HepG2 (cell line): ENCODE measurements around the gene MTA1.

Experiments
- ATF4 ChIP-seq, 2 experiments: fragments of 450-650 bp in 1 of 2; sonication (generic) in 1 of 2; formaldehyde crosslinking; IDR thresholded peaks; 2 replicates each; pipeline versions ENCODE4 v1.5.0 to v1.8.0; 2020 to 2022; ENCODE audit warnings: mild to moderate bottlenecking in 1 of 2, missing genetic modification reagents in 1 of 2
- SAP130 ChIP-seq: IDR thresholded peaks from 2 replicates; pipeline ENCODE4 v1.6.1; 2016; ENCODE audit warnings: low read depth
- STAT5B ChIP-seq: sonication (generic); formaldehyde crosslinking; IDR thresholded peaks from 2 replicates; pipeline ENCODE4 v1.4.0; 2020; ENCODE audit warnings: missing genetic modification reagents
- ZBTB44 ChIP-seq: sonication (generic); formaldehyde crosslinking; IDR thresholded peaks from 2 replicates; pipeline ENCODE4 v1.4.0; 2020; ENCODE audit warnings: missing genetic modification reagents
- ZFP36 ChIP-seq: fragments of 150-350 bp; IDR thresholded peaks from 2 replicates; pipeline ENCODE4 v1.6.1; 2018; ENCODE audit warnings: borderline replicate concordance, low read length, low read depth; ENCODE audit not compliant: partially characterized antibody
- ZNF580 ChIP-seq: IDR thresholded peaks from 2 replicates; pipeline ENCODE4 v1.6.1; 2016; ENCODE audit warnings: low read depth, borderline replicate concordance
- ZNF737 ChIP-seq: sonication (generic); formaldehyde crosslinking; IDR thresholded peaks from 2 replicates; pipeline ENCODE4 v1.5.0; 2020; ENCODE audit warnings: missing genetic modification reagents, mild to moderate bottlenecking, borderline replicate concordance
- TF ChIP-seq, protein P1 (sequence below): sonication (generic); formaldehyde crosslinking; IDR thresholded peaks from 2 replicates; pipeline ENCODE4 v1.4.0; 2020; ENCODE audit warnings: low read depth, mild to moderate bottlenecking, missing genetic modification reagents
- TF ChIP-seq, protein P2 (sequence below): sonication (generic); formaldehyde crosslinking; IDR thresholded peaks from 2 replicates; pipeline ENCODE4 v1.5.0; 2020; ENCODE audit warnings: mild to moderate bottlenecking, missing genetic modification reagents, moderate library complexity

- no peak for TF ChIP-seq ZNF737
- TF ChIP-seq ATF4 (CRISPR knock-in tag; IDR thresholded peaks at IDR 0.05), result no peak
- TF ChIP-seq, protein P1, sequence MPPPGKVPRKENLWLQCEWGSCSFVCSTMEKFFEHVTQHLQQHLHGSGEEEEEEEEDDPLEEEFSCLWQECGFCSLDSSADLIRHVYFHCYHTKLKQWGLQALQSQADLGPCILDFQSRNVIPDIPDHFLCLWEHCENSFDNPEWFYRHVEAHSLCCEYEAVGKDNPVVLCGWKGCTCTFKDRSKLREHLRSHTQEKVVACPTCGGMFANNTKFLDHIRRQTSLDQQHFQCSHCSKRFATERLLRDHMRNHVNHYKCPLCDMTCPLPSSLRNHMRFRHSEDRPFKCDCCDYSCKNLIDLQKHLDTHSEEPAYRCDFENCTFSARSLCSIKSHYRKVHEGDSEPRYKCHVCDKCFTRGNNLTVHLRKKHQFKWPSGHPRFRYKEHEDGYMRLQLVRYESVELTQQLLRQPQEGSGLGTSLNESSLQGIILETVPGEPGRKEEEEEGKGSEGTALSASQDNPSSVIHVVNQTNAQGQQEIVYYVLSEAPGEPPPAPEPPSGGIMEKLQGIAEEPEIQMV (CRISPR knock-in tag), result no peak
- TF ChIP-seq, protein P2, sequence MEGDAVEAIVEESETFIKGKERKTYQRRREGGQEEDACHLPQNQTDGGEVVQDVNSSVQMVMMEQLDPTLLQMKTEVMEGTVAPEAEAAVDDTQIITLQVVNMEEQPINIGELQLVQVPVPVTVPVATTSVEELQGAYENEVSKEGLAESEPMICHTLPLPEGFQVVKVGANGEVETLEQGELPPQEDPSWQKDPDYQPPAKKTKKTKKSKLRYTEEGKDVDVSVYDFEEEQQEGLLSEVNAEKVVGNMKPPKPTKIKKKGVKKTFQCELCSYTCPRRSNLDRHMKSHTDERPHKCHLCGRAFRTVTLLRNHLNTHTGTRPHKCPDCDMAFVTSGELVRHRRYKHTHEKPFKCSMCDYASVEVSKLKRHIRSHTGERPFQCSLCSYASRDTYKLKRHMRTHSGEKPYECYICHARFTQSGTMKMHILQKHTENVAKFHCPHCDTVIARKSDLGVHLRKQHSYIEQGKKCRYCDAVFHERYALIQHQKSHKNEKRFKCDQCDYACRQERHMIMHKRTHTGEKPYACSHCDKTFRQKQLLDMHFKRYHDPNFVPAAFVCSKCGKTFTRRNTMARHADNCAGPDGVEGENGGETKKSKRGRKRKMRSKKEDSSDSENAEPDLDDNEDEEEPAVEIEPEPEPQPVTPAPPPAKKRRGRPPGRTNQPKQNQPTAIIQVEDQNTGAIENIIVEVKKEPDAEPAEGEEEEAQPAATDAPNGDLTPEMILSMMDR (CRISPR knock-in tag), result no peak
- TF ChIP-seq ZFP36, result no peak
- TF ChIP-seq ZNF580, result no peak
- TF ChIP-seq STAT5B (CRISPR knock-in tag), result no peak
- no peak for TF ChIP-seq SAP130
- no peak for TF ChIP-seq ZBTB44 (CRISPR knock-in tag)
These were observed 19.6 kb upstream of the MTA1 start for GRCh38 chr14:105400016-105400415.
